K562 (cell line): Measurements from ENCODE around the gene GPR55. TPM values are rescaled to one million over a fixed set of nuclear protein-coding genes. Genes with fewer than 3 reads are reported as not detected.

ENCODE experiments used
- ATAC-seq: fragments of 200-7000 bp; cut with Tn5 transposase; 3 replicates; pipeline ENCODE4 v1.9.1; 2020; ENCODE audit warnings: moderate library complexity
- BruUV-seq: library from RNA; stranded (reverse); fragments of 400-500 nt; replicated peaks from 2 replicates; lab custom pipeline; 2021; lab: Mats Ljungman, UMichigan
- CTCF ChIA-PET: fragments of 300-600 bp; formaldehyde crosslinking; extraction: SDS; loops from one replicate; lab custom pipeline; 2021; ENCODE audit warnings: low intra/inter-chr PET ratio; lab: Yijun Ruan, JAX
- POLR2A ChIA-PET: fragments of 300-600, 350-650 bp; sonication (Branson Sonifier 250); formaldehyde crosslinking; extraction: SDS; loops from one replicate; lab custom pipeline; 2021; ENCODE audit warnings: antibody characterized with exemption, inconsistent platforms; lab: Yijun Ruan, JAX
- DNase-seq, 4 experiments: peaks; one replicate each; pipeline versions ENCODE4 v3.0.0 to v3.0.0-alpha.2; 2011 to 2018; ENCODE audit warnings: low spot score in 3 of 4, mixed read lengths in 3 of 4; ENCODE audit errors: extremely low read depth in 1 of 4
- FAIRE-seq: peaks from 2 replicates; lab custom pipeline; 2011; peaks lifted over from hg19 to GRCh38; lab: Jason Lieb, UNC
- H2AFZ ChIP-seq: 2 replicates; pipeline ENCODE4 v1.6.0; 2011; ENCODE audit warnings: low read depth, low read length, control low read depth, inconsistent platforms
- H3K27ac ChIP-seq: fragments of 200-600 bp; 3 replicates; pipeline ENCODE4 v1.8.0; 2011; ENCODE audit warnings: low read depth, mild to moderate bottlenecking, control low read depth, inconsistent platforms, low read length, moderate library complexity, mixed read lengths; ENCODE audit errors: extremely low read depth
- H3K27me3 ChIP-seq, 2 experiments: fragments of 300-600 bp in 1 of 2; 2 replicates in 1 of 2; 3 replicates in 1 of 2; pipeline versions ENCODE4 v1.6.0 to v1.8.0; 2011; ENCODE audit warnings: inconsistent platforms in 2 of 2, low read length in 2 of 2, mild to moderate bottlenecking in 1 of 2, mixed read lengths in 1 of 2, moderate library complexity in 1 of 2; ENCODE audit not compliant: control insufficient read depth in 2 of 2, insufficient read depth in 2 of 2
- H3K36me3 ChIP-seq: fragments of 300-600 bp; 3 replicates; pipeline ENCODE4 v1.8.0; 2011; ENCODE audit warnings: mild to moderate bottlenecking, low read length, inconsistent platforms; ENCODE audit not compliant: control insufficient read depth, insufficient read depth
- H3K4me1 ChIP-seq, 2 experiments: fragments of 200-600 bp in 1 of 2; replicated peaks in 1 of 2; 2 replicates in 1 of 2; 3 replicates in 1 of 2; pipeline versions ENCODE4 v1.5.1 to v1.8.0; 2011; ENCODE audit warnings: inconsistent platforms in 2 of 2, low read length in 2 of 2, mild to moderate bottlenecking in 1 of 2, mixed read lengths in 1 of 2, moderate library complexity in 1 of 2; ENCODE audit not compliant: control insufficient read depth in 2 of 2, insufficient read depth in 2 of 2
- H3K4me2 ChIP-seq: 2 replicates; pipeline ENCODE4 v1.6.1; 2011; ENCODE audit warnings: low read length, control low read depth, inconsistent platforms, mixed read lengths; ENCODE audit not compliant: insufficient read depth
- H3K4me3 ChIP-seq: fragments of 200-600 bp; sonication (generic), shearing (Covaris generic); 2 replicates; pipeline ENCODE4 v1.5.1; 2016; ENCODE audit warnings: control low read depth, inconsistent platforms
- H3K79me2 ChIP-seq: fragments of 200-600 bp; 3 replicates; pipeline ENCODE4 v1.8.0; 2011; ENCODE audit warnings: low read length, inconsistent platforms; ENCODE audit not compliant: control insufficient read depth, insufficient read depth
- H3K9ac ChIP-seq, 2 experiments: 2 replicates each; pipeline versions ENCODE4 v1.6.0 to v1.6.1; 2011; ENCODE audit warnings: low read depth in 2 of 2, low read length in 2 of 2, control low read depth in 1 of 2, inconsistent platforms in 1 of 2, mild to moderate bottlenecking in 1 of 2, mixed read lengths in 1 of 2; ENCODE audit not compliant: insufficient read depth in 1 of 2
- H3K9me1 ChIP-seq: one replicate; pipeline ENCODE4 v1.6.0; 2011; ENCODE audit warnings: inconsistent platforms, mild to moderate bottlenecking, low read length, moderate library complexity; ENCODE audit not compliant: control insufficient read depth, insufficient read depth
- H3K9me3 ChIP-seq: replicated peaks from 2 replicates; pipeline ENCODE4 v1.5.1; 2011; ENCODE audit warnings: low read depth, low read length, inconsistent platforms; ENCODE audit not compliant: control insufficient read depth, insufficient read depth
- H4K20me1 ChIP-seq: replicated peaks from 2 replicates; pipeline ENCODE4 v1.6.1; 2011; ENCODE audit warnings: low read length, inconsistent platforms, mixed read lengths; ENCODE audit not compliant: control insufficient read depth, insufficient read depth
- FOXJ2 ChIP-seq: fragments of 200-800 bp; sonication (Bioruptor generic); IDR thresholded peaks from 2 replicates; pipeline ENCODE4 v1.6.1; 2016; ENCODE audit warnings: missing genetic modification characterization, missing compliant biosample characterization
- JUNB ChIP-seq: fragments of 450-650 bp; formaldehyde crosslinking; conservative IDR thresholded peaks from 2 replicates; pipeline ENCODE4 v1.4.0; 2020; ENCODE audit warnings: mild to moderate bottlenecking
- NFYB ChIP-seq: IDR thresholded peaks from 2 replicates; pipeline ENCODE4 v1.6.1; 2011; ENCODE audit warnings: mild to moderate bottlenecking, moderate library complexity; ENCODE audit not compliant: insufficient read length; ENCODE audit errors: extremely low read depth
- SAFB ChIP-seq: fragments of 200-400 bp; formaldehyde crosslinking; IDR thresholded peaks from 2 replicates; pipeline ENCODE4 v1.6.1; 2017; ENCODE audit warnings: low read depth, low read length, borderline replicate concordance
- SREBF2 ChIP-seq: sonication (generic); formaldehyde crosslinking; IDR thresholded peaks from 2 replicates; pipeline ENCODE4 v1.4.0; 2020; ENCODE audit warnings: mild to moderate bottlenecking, missing genetic modification reagents
- TEAD1 ChIP-seq, 2 experiments: fragments of 450-650 bp in 1 of 2; sonication (generic) in 1 of 2; formaldehyde crosslinking; IDR thresholded peaks; 2 replicates each; pipeline versions ENCODE4 v1.4.0 to v1.8.0; 2020 to 2022; ENCODE audit warnings: mild to moderate bottlenecking in 2 of 2, missing genetic modification reagents in 1 of 2
- ZNF354B ChIP-seq: fragments of 250-450 bp; sonication (Bioruptor Pico); IDR thresholded peaks from 2 replicates; pipeline ENCODE4 v1.4.0; 2020
- WGBS: fragments of 100-300 bp; shearing (Covaris generic); methylation state at CpG from one replicate; pipeline ENCODE4 v1.1.6; 2016; ENCODE audit warnings: low coverage, mixed read lengths; ENCODE audit not compliant: insufficient coverage; ENCODE audit errors: missing lambda C conversion rate; 5-methylcytosine and 5-hydroxymethylcytosine counted together
- in situ Hi-C: fragments of 300-500 bp; cut with MboI; formaldehyde crosslinking; loops from 4 replicates; pipeline ENCODE4 v1.15.0; 2018; ENCODE audit warnings: inconsistent platforms, mixed read lengths
- intact Hi-C: fragments of 100-400 bp; cut with micrococcal nuclease; formaldehyde crosslinking; loops from 2 replicates; pipeline ENCODE4 v1.14.2; 2022
- polyA plus RNA-seq, 8 experiments: library from polyadenylated mRNA; depleted of rRNA in 4 of 8; stranded (reverse) in 5 of 8; unstranded in 3 of 8; fragments of >200 nt; fragmentation: Nextera tagmentation in 2 of 8; fragmentation: Illumina TruSeq in 1 of 8; extraction: Ambion mirVana in 2 of 8; extraction: Trizol in 1 of 8; gene quantifications; 2 replicates each; pipeline versions ENCODE4 v1.2.1 to v1.2.3, GENCODE V29; 2011 to 2014; ENCODE audit warnings: inconsistent platforms in 1 of 8, missing spikeins in 1 of 8
- total RNA-seq, 7 experiments: library from RNA; depleted of rRNA in 6 of 7; stranded (reverse); fragments of >200 nt in 6 of 7; fragmentation: Illumina TruSeq in 2 of 7; extraction: Trizol in 2 of 7; gene quantifications; 2 replicates each; pipeline versions ENCODE4 v1.2.1 to v1.2.3, GENCODE V29; 2011 to 2021; ENCODE audit warnings: low replicate concordance in 1 of 7
- TF ChIP-seq, protein P1 (sequence below): fragments of 150-350 bp; conservative IDR thresholded peaks from 2 replicates; pipeline ENCODE4 v1.6.1; 2014; ENCODE audit warnings: low read length

Gene GPR55
- total and polyA plus RNA-seq, 9 of the 15 experiments (the other 6 are each of a cell fraction or from before 2014, with no cell fraction given), result 0.11 to 0.49 (median 0.27) TPM

DNA sequence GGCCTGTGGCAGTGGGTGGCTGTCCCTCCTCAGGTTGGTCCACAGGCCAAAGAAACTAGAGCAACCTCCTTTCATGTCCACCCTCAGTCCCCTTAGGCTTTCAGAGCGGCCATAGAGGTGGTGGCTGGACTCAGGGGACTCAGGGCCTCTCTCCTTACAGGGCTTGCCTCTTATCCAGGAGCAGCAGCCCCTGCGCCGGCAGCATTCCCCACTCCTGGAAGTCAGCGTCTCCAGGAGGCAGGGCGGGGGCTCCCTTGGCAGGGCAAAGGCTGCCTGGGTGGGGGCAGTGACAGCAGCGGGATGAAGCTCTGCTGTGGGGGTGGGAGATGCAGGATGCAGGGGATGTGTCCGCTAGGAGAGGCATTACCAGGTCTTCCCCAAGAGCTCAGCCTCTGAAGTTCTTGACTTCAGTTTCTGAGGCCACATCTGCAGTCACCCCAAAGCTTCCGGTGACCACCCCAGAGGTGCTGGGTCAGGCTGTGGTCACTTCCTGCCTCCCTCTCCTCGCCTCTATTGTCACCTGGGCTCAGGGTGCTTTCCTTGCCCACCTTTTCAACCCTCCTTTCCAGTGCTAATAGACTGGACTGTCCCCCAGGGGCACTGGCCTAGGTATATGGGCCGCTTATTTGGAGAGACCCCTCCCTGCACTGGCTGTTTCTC, 8.6 kb upstream of the GPR55 start:
- H3K27me3 ChIP-seq, result peaks cover 4 to 46% of the 10 kb centered on the region in 2 experiments; a peak in 3 of 5 replicates
- WGBS, result 15% methylated on average over 5 of the region's 10 CpGs
- no peaks in the 10 kb centered on the region for H3K36me3 ChIP-seq
- POLR2A ChIA-PET, result interaction anchor here (0.6 to 0.7 kb wide), 2 partner anchors 9 to 202 kb away, joined by 3 read pairs; no protein-coding TSS in a partner anchor
- H3K9ac ChIP-seq, result no peak overlapping the region
- CTCF ChIA-PET, result no interaction called here
- in situ Hi-C loops, result no loop called here
- no peak overlapping the region for H3K4me3 ChIP-seq
- ATAC-seq, result no peak
- no peaks in the 10 kb centered on the region for H3K9me1 ChIP-seq
- no peak overlapping the region for H3K4me2 ChIP-seq
- BruUV-seq, result no TSS peak
- H3K9me3 ChIP-seq, result no peaks in the 10 kb centered on the region
- no peak overlapping the region for H3K27ac ChIP-seq
- H3K79me2 ChIP-seq, result no peaks in the 10 kb centered on the region
- no peak for DNase-seq
- H2AFZ ChIP-seq, result no peak overlapping the region
- no peak for TF ChIP-seq FOXJ2 (tag)
- TF ChIP-seq, all 486 proteins: peak for 0
- no peaks in the 10 kb centered on the region for H4K20me1 ChIP-seq
- FAIRE-seq, result no peak
- H3K4me1 ChIP-seq, result no peaks in the 10 kb centered on the region; a peak in 1 of 5 replicates
- intact Hi-C loops, result no loop called here

DNA sequence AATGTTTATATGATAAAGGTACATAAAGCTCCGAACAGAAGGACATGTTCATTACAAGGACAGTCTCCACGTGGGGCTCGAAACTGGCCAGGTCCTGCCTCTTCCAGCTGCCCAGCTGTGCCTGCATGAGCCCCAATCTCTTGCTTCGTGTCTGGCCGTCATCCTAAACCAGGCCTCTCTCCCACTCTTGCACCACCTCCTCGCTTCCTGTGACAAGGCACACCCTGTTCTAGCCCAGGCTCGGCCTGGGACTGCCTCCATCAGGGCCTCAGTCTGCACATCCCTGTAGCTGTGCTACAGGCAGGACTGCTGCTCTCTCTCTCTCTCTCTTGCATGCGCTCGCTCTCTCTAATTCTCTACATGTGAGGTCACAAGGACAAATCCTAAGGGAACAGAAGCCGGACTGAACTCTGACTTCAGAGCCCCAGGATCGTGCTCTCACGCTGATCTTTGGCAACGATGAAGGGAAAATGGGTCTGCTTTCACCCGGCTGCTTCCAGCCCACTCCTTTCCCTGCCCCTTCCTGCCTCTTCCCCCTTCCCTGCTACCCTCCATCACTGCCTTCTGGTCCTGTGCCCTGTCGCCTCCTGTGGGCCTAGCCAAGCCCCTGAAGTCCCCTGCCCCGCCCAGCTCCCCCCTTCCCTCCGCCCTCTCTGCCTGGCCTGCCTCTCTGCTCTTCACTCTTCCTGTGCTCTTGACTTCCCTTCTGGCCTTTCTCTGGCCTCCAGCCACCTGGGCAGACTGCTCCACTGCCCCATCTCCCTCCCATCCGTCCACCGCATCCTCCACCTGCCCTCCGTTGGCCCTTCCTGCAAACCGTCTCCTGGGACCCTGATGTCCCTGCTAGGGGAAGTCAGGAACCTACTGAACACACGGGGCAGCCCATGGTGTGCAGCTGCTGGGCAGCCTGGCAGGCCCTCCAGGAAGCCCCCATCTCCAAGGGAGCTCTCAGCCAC, 7.8 kb upstream of the GPR55 start:
- H2AFZ ChIP-seq, result no peak overlapping the region
- H3K36me3 ChIP-seq, result no peaks in the 10 kb centered on the region
- no peak overlapping the region for H3K9ac ChIP-seq
- no peak overlapping the region for H3K27ac ChIP-seq
- whole genome bisulfite sequencing, result 19% methylated on average over 17 of the region's 22 CpGs
- in situ Hi-C loops, result no loop called here
- H3K4me2 ChIP-seq, result no peak overlapping the region
- intact Hi-C loops, result no loop called here
- ChIA-PET POLR2A (interaction anchor here (0.5 to 1.1 kb wide), 4 partner anchors 10 to 307 kb away, joined by 3 read pairs; no protein-coding TSS in a partner anchor), CTCF (no interaction called here)
- peaks cover 4 to 51% of the 10 kb centered on the region in 2 experiments; a peak in 3 of 5 replicates for H3K27me3 ChIP-seq
- ATAC-seq (peak; percentile 69), DNase-seq (no peak), FAIRE-seq (no peak)
- no peaks in the 10 kb centered on the region for H3K9me1 ChIP-seq
- no peaks in the 10 kb centered on the region for H3K9me3 ChIP-seq
- H3K4me1 ChIP-seq, result no peaks in the 10 kb centered on the region; a peak in 1 of 5 replicates
- no peaks in the 10 kb centered on the region for H3K79me2 ChIP-seq
- no peak overlapping the region for H3K4me3 ChIP-seq
- no peaks in the 10 kb centered on the region for H4K20me1 ChIP-seq
- no TSS peak for BruUV-seq
- TF ChIP-seq ZNF354B, result no peak
- TF ChIP-seq NFYB, result no peak
- TF ChIP-seq JUNB (CRISPR knock-in tag), result no peak
- TF ChIP-seq SAFB, result no peak
- TF ChIP-seq TEAD1 (CRISPR knock-in tag; IDR thresholded peaks at IDR 0.05), result no peak
- TF ChIP-seq SREBF2, result no peak
- TF ChIP-seq, protein P1, sequence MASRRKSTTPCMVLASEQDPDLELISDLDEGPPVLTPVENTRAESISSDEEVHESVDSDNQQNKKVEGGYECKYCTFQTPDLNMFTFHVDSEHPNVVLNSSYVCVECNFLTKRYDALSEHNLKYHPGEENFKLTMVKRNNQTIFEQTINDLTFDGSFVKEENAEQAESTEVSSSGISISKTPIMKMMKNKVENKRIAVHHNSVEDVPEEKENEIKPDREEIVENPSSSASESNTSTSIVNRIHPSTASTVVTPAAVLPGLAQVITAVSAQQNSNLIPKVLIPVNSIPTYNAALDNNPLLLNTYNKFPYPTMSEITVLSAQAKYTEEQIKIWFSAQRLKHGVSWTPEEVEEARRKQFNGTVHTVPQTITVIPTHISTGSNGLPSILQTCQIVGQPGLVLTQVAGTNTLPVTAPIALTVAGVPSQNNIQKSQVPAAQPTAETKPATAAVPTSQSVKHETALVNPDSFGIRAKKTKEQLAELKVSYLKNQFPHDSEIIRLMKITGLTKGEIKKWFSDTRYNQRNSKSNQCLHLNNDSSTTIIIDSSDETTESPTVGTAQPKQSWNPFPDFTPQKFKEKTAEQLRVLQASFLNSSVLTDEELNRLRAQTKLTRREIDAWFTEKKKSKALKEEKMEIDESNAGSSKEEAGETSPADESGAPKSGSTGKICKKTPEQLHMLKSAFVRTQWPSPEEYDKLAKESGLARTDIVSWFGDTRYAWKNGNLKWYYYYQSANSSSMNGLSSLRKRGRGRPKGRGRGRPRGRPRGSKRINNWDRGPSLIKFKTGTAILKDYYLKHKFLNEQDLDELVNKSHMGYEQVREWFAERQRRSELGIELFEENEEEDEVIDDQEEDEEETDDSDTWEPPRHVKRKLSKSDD, result no peak
